ENCODE data around the gene PRKN. TPM values are rescaled to one million over a fixed set of nuclear protein-coding genes. Genes with fewer than 3 reads are reported as not detected.

The PRKN gene
- total RNA-seq, 2 donors from 2014 or later = 6.7 to 8.2 TPM

Other genes starting within 250 kb of the PRKN start
- 10 to 100 TPM in 1 of 2 donors, 1 to 10 TPM in 1; 7.8 to 10.9 TPM for gene PACRG, start 208 bp upstream of the PRKN start, total RNA-seq